Pancreas (tissue), 10 donors: ENCODE data around the gene SPATS2L. TPM values are rescaled to one million over a fixed set of nuclear protein-coding genes. Genes with fewer than 3 reads are reported as not detected.

ENCODE experiments used
- ATAC-seq, 4 donors: fragments of 200-7000 bp; cut with Tn5 transposase; one replicate each; pipeline versions ENCODE4 v1.8.0 to v1.9.1; 2020; ENCODE audit warnings: mild to moderate bottlenecking in 4 of 4, moderate library complexity in 4 of 4
- DNase-seq, 6 donors: peaks; one replicate each; pipeline ENCODE4 v3.0.0-alpha.2; 2020
- FAIRE-seq: peaks from 2 replicates; lab custom pipeline; 2012; peaks lifted over from hg19 to GRCh38; lab: Jason Lieb, UNC
- H3K27ac ChIP-seq, 4 donors: fragments of 200-600 bp; sonication (generic); 1 replicate in 3 of 4; 2 replicates in 1 of 4; pipeline versions ENCODE4 v1.5.0 to v1.8.0; 2020
- H3K27me3 ChIP-seq, 4 donors: fragments of 200-600 bp; one replicate each; pipeline ENCODE4 v1.8.0; 2021
- H3K36me3 ChIP-seq, 3 donors: fragments of 200-600 bp; sonication (generic) in 1 of 3; one replicate each; pipeline versions ENCODE4 v1.5.0 to v1.8.0; 2020 to 2021
- H3K4me1 ChIP-seq, 3 donors: fragments of 200-600 bp; one replicate each; pipeline ENCODE4 v1.8.0; 2021
- H3K4me3 ChIP-seq, 4 donors: fragments of 200-600 bp; sonication (generic) in 2 of 4; one replicate each; pipeline versions ENCODE4 v1.5.0 to v1.8.0; 2020 to 2021
- H3K9me3 ChIP-seq, 4 donors: fragments of 200-600 bp; one replicate each; pipeline ENCODE4 v1.8.0; 2021
- WGBS, 2 donors: extraction: QIAGEN DNeasy Blood & Tissue Kit; methylation state at CpG; one replicate each; pipeline ENCODE4 v1.1.7; 2013; 5-methylcytosine and 5-hydroxymethylcytosine counted together
- intact Hi-C, 3 donors: fragments of 100-400 bp; cut with DNase I; formaldehyde crosslinking; loops; one replicate each; pipeline versions ENCODE4 v1.11.1 to v1.14.2; 2022
- polyA plus RNA-seq, 2 donors: library from polyadenylated mRNA; stranded (reverse); fragments of 200-250 nt; gene quantifications; one replicate each; pipeline ENCODE4 v1.2.3, GENCODE V29; 2013
- total RNA-seq, 6 donors: library from RNA; stranded (reverse); fragmentation: NEBNext Ultra II Directional in 4 of 6; extraction: Animal tissue kit (Norgen Biotek cat#: 25700) in 4 of 6; gene quantifications; one replicate each; pipeline versions ENCODE4 v1.2.1 to v1.2.4, GENCODE V29; 2021 to 2023
- TF ChIP-seq, protein P1 (sequence below), 4 donors: fragments of 200-600 bp; sonication (generic) in 3 of 4; IDR thresholded peaks; one replicate each; pipeline versions ENCODE4 v1.5.0 to v1.8.0; 2021; ENCODE audit warnings: antibody characterized with exemption in 4 of 4
- donor health status: healthy with polysubstance abuse.
- donor health status: DM: no; HTN: no; CAD: no; lungs with moderate emphysema.
- donor health status: DM: no; HTN: no; CAD: no.
- donor health status: control.
- donor health status: control.
- donor health status: Bipolar disorder and iron deficiency.
- donor health status: DM: yes; HTN: yes; CAD: no.
- donor health status: DM: no; HTN: no; CAD: no.
- donor health status: DM: no; HTN: no; CAD: no.
- donor health status: DM: yes; HTN: yes; CAD: no.

SPATS2L gene
- total and polyA plus RNA-seq, 8 donors, result 28.8 to 87.0 (median 40.8) TPM

DNA sequence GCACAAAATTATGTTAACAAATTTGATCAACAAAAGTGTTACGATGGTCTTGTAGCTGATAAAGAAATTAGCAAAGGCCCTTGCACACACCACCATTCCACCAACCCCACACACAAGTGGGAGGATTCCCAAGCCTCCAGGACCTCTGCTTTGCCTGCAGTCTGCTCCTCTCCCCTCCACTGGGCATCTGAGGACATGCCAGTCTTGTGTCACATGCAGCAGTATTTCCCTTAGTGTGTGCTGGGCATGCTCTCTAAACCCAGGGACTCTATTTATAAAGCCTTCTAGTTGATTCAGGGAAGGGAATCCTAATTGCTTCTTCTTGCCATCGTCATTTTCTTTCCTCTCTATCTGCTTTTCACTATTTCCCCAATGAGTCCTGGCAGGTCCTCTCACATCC lies 150.1 kb downstream of the SPATS2L start:
- intact Hi-C loops, result no loop called here
- no peaks in the 10 kb centered on the region for H3K27me3 ChIP-seq
- no peak for ATAC-seq
- FAIRE-seq, result no peak
- TF ChIP-seq, protein P1, sequence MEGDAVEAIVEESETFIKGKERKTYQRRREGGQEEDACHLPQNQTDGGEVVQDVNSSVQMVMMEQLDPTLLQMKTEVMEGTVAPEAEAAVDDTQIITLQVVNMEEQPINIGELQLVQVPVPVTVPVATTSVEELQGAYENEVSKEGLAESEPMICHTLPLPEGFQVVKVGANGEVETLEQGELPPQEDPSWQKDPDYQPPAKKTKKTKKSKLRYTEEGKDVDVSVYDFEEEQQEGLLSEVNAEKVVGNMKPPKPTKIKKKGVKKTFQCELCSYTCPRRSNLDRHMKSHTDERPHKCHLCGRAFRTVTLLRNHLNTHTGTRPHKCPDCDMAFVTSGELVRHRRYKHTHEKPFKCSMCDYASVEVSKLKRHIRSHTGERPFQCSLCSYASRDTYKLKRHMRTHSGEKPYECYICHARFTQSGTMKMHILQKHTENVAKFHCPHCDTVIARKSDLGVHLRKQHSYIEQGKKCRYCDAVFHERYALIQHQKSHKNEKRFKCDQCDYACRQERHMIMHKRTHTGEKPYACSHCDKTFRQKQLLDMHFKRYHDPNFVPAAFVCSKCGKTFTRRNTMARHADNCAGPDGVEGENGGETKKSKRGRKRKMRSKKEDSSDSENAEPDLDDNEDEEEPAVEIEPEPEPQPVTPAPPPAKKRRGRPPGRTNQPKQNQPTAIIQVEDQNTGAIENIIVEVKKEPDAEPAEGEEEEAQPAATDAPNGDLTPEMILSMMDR (IDR thresholded peaks at IDR 0.05), result no peak
- DNase-seq, result no peak
- 82 to 95% methylated on average over 2 of the region's 2 CpGs for WGBS, 2 donors
- no peak overlapping the region for H3K27ac ChIP-seq
- H3K4me1 ChIP-seq, result no peaks in the 10 kb centered on the region
- H3K4me3 ChIP-seq, result no peak overlapping the region
- H3K9me3 ChIP-seq, result no peaks in the 10 kb centered on the region
- H3K36me3 ChIP-seq, result peaks cover 0 to 4% (median 0%) of the 10 kb centered on the region in 3 donors

DNA sequence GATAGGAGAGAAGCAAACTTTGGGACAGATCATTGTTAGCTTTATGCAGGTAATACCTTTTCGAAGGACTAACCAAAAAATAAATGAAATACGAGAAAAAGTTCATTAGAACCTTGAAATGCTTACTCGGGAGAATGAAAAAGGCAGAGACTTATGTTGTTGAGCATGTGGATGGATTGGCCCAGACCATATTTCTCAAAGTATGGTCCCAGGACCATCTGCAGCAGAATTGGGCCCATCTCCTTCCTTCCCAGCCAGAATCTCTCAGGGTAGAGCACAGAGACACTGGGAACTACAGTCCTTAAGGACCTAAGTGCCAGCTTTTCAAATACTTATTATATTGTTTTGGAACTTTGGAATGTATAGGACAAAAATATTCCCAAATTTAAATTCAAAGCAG lies 152.6 kb downstream of the SPATS2L start:
- TF ChIP-seq, protein P1 (IDR thresholded peaks at IDR 0.05), result no peak
- Histone ChIP-seq H3K9me3 (no peaks in the 10 kb centered on the region), H3K4me1 (no peaks in the 10 kb centered on the region), H3K27me3 (no peaks in the 10 kb centered on the region), H3K27ac (no peak overlapping the region), H3K36me3 (peaks cover 0 to 8% (median 0%) of the 10 kb centered on the region in 3 donors), H3K4me3 (no peak overlapping the region)
- FAIRE-seq (no peak), ATAC-seq (no peak), DNase-seq (no peak)
- WGBS, 2 donors, result 59 to 73% methylated on average over 3 of the region's 3 CpGs
- intact Hi-C loops, result no loop called here

DNA sequence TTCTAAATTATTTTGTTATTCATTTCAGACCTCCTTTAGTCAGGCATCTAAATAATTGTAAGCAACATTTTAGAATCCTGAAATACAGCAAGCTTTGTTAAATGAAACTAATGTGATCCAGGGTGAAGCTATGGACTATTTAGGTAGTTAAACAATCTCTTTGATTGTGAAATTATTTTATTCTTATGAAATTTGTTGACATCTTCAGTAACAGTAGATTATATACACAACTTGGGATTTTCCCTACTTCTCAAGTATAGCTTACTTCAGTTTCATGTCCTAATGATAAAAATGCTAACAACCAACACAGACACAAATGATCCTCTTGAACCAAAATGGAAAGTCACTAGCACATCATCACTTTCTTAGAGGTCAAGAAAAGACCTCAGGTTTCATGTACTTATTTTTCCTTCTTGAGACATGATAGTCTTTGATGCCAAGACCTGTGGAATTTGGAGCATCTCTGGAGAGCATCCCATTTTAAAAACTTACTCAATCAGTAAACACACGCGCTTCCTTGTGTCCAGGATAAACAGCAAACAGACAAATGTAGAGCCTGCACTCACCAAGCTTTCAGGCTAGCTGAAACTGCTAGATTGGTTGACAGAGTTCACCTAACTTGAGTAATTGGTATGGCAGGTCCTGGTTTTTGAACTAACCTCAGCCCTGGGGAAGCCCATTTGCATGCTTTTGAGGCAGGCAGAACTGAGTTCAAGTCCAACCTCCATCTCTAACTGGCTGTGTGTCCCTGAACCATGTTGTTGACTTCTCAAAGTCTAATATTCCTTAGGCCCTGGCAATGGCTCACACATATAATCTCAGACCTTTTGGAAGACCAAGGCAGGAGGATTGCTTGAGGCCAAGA lies 155.6 kb downstream of the SPATS2L start:
- TF ChIP-seq, protein P1 (IDR thresholded peaks at IDR 0.05), result no peak
- no peaks in the 10 kb centered on the region for H3K9me3 ChIP-seq
- 94 to 95% methylated on average over 2 of the region's 2 CpGs for WGBS, 2 donors
- peaks cover 0 to 8% (median 0%) of the 10 kb centered on the region in 3 donors for H3K36me3 ChIP-seq
- H3K27me3 ChIP-seq, result no peaks in the 10 kb centered on the region
- FAIRE-seq, result no peak
- no peak overlapping the region for H3K27ac ChIP-seq
- DNase-seq, result no peak
- H3K4me3 ChIP-seq, result no peak overlapping the region
- intact Hi-C loops, result no loop called here
- no peak for ATAC-seq
- no peaks in the 10 kb centered on the region for H3K4me1 ChIP-seq

DNA sequence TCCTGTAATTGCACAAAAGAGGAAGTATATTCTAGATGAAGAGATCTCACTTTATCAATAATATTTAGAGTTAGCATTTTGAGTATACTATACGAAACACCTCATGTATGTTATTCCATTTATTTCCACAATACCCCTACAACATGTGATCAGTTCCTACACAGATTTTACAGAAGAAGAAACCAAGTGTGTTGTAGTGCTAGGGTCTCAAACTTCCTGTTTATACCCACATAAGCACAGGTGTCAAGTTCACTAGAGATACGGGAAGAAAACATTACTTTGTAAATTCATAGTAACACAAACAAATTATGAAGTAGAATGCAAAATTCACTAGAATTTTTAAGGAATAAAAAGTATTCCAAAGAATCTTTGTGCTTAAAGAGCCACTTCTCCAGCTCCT lies 157.0 kb downstream of the SPATS2L start:
- ATAC-seq (no peak), FAIRE-seq (no peak), DNase-seq (no peak)
- peaks cover 0 to 8% (median 0%) of the 10 kb centered on the region in 3 donors for H3K36me3 ChIP-seq
- no peaks in the 10 kb centered on the region for H3K4me1 ChIP-seq
- H3K27ac ChIP-seq, result no peak overlapping the region
- no peaks in the 10 kb centered on the region for H3K9me3 ChIP-seq
- TF ChIP-seq, protein P1 (IDR thresholded peaks at IDR 0.05), result no peak
- H3K4me3 ChIP-seq, result no peak overlapping the region
- intact Hi-C loops, result no loop called here
- H3K27me3 ChIP-seq, result no peaks in the 10 kb centered on the region
- WGBS, 2 donors, result 86 to 88% methylated on average over 2 of the region's 2 CpGs
